ENCODE results near the gene AOPEP.

Gene AOPEP

GRCh38 chr9:95090023-95090791 is 363.7 kb downstream of the AOPEP start:
- DNase-seq = no peak

GRCh38 chr9:95090871-95091577 is 364.5 kb downstream of the AOPEP start:
- no peak for DNase-seq

GRCh38 chr9:95091601-95092261 is 365.2 kb downstream of the AOPEP start:
- DNase-seq = no peak

GRCh38 chr9:95092262-95093072 is 366.0 kb downstream of the AOPEP start:
- DNase-seq = no peak

- no peak for DNase-seq
Measured at GRCh38 chr9:95093586-95093985, 367.1 kb downstream of the AOPEP start.

GRCh38 chr9:95094002-95094401 is 367.5 kb downstream of the AOPEP start:
- DNase-seq = no peak

GRCh38 chr9:95095641-95096355 is 369.3 kb downstream of the AOPEP start:
- no peak for DNase-seq

- no peak for DNase-seq
Measured at GRCh38 chr9:95096381-95096780, 369.9 kb downstream of the AOPEP start.

GRCh38 chr9:95096807-95097206 is 370.3 kb downstream of the AOPEP start:
- DNase-seq = no peak

- DNase-seq = no peak
Measured at GRCh38 chr9:95097279-95097678, 370.8 kb downstream of the AOPEP start.

GRCh38 chr9:95098391-95098921 is 372.0 kb downstream of the AOPEP start:
- no peak for DNase-seq

GRCh38 chr9:95099321-95100070 is 373.0 kb downstream of the AOPEP start:
- no peak for DNase-seq

- no peak for DNase-seq
Measured at GRCh38 chr9:95100071-95100627, 373.6 kb downstream of the AOPEP start.

- DNase-seq = no peak
Measured at GRCh38 chr9:95101326-95101725, 374.8 kb downstream of the AOPEP start.

- no peak for DNase-seq
Measured at GRCh38 chr9:95102001-95102433, 375.5 kb downstream of the AOPEP start.

- DNase-seq = no peak
Measured at GRCh38 chr9:95102572-95102971, 376.1 kb downstream of the AOPEP start.

- DNase-seq = no peak
Measured at GRCh38 chr9:95103281-95103771, 376.8 kb downstream of the AOPEP start.

- no peak for DNase-seq
Measured at GRCh38 chr9:95103871-95104580, 377.5 kb downstream of the AOPEP start.

- DNase-seq = no peak
Measured at GRCh38 chr9:95104581-95104960, 378.1 kb downstream of the AOPEP start.

GRCh38 chr9:95104980-95105379 is 378.5 kb downstream of the AOPEP start:
- no peak for DNase-seq
